ENCODE results near the gene PDCD7. TPM values are rescaled to one million over a fixed set of nuclear protein-coding genes. Genes with fewer than 3 reads are reported as not detected.

PDCD7 gene
- total and polyA plus RNA-seq, 2 of the 13 experiments (the other 11 are each of a cell fraction or from before 2014, with no cell fraction given) = 10.1 to 14.7 TPM

GRCh38 chr15:65085990-65086679 is 47.5 kb downstream of the PDCD7 start:
- no peak overlapping the region for H3K27ac ChIP-seq (ENCODE audit: extremely low read length, insufficient read depth, low read length)
- peaks cover 0 to 21% of the 10 kb centered on the region in 2 experiments; a peak in 2 of 5 replicates for H3K27me3 ChIP-seq (ENCODE audit: control insufficient read depth in 1 of 2, insufficient read depth in 2 of 2, low read length in 2 of 2)
- in situ Hi-C loops (cut with HindIII; ENCODE audit: extremely low pct_ligation_motif_present, low pct_unique_long_range_greater_than_20kb) (loop anchor here (5.0 to 10.0 kb wide), 2 partner anchors 34 to 51 kb away; no protein-coding TSS in a partner anchor), intact Hi-C loops (cut with micrococcal nuclease; ENCODE audit: unreplicated experiment) (loop anchor here (1.0 kb wide), 2 partner anchors 29 to 53 kb away; no protein-coding TSS in a partner anchor)
- H3K4me1 ChIP-seq (ENCODE audit: insufficient read depth, low read length) = peaks cover 96% of the 10 kb centered on the region
- 44% methylated on average over 6 of the region's 6 CpGs for WGBS (ENCODE audit: low lambda C conversion rate)
- no peak for FAIRE-seq
- DNase-seq (ENCODE audit: low spot score) = peak; percentile 72
- no peaks in the 10 kb centered on the region for H3K79me2 ChIP-seq (ENCODE audit: insufficient read depth, low read length)
- CTCF ChIA-PET (ENCODE audit: low intra/inter-chr PET ratio, low total read pairs) = interaction anchor here (2.2 to 6.7 kb wide), 3 partner anchors 16 to 53 kb away, joined by 10 to 54 read pairs (median 34); no protein-coding TSS in a partner anchor
- no peaks in the 10 kb centered on the region for H4K20me1 ChIP-seq (ENCODE audit: insufficient read depth, low read length)
- no peak overlapping the region; a peak in 1 of 6 replicates for H3K4me3 ChIP-seq (replicated peaks in 1 of 3; ENCODE audit: insufficient read depth in 1 of 3, low read depth in 2 of 3, low read length in 3 of 3)
- ATAC-seq = peak; percentile 76
- no peaks in the 10 kb centered on the region for H3K9me3 ChIP-seq (ENCODE audit: low read length)
- H3K36me3 ChIP-seq (replicated peaks in 1 of 2; ENCODE audit: control insufficient read depth in 1 of 2, insufficient read depth in 2 of 2, low read length in 2 of 2) = no peaks in the 10 kb centered on the region
- no TSS peak for BruUV-seq (replicated peaks)
- peak overlapping the region; percentile 89 for H3K4me2 ChIP-seq (ENCODE audit: low read depth, low read length)
- H2AFZ ChIP-seq (ENCODE audit: low read length) = no peak overlapping the region
- POLR2A ChIA-PET = interaction anchor here (1.9 to 4.0 kb wide), 2 partner anchors 30 to 52 kb away, joined by 7 to 27 read pairs; no protein-coding TSS in a partner anchor
- H3K9ac ChIP-seq (ENCODE audit: insufficient read depth, low read depth, low read length) = no peak overlapping the region
- TF ChIP-seq ZEB1 (IDR thresholded peaks at IDR 0.05; ENCODE audit: insufficient replicate concordance, low read depth) (no peak), XRCC5 (optimal IDR thresholded peaks at IDR 0.05; ENCODE audit: low read length) (peak; percentile 20), CAMTA2 (CRISPR knock-in tag; IDR thresholded peaks at IDR 0.05; ENCODE audit: borderline replicate concordance) (no peak), ZNF678 (CRISPR knock-in tag; IDR thresholded peaks at IDR 0.05) (no peak), ZNF605 (CRISPR knock-in tag; IDR thresholded peaks at IDR 0.05) (0 out of 2 replicates have a peak, but pooled peaks have one; percentile 65), NFKBIZ (CRISPR knock-in tag; IDR thresholded peaks at IDR 0.05) (0 out of 2 replicates have a peak, but pooled peaks have one; percentile 25), ZNF768 (CRISPR knock-in tag; IDR thresholded peaks at IDR 0.05) (peak; percentile 88), ZNF547 (CRISPR knock-in tag; IDR thresholded peaks at IDR 0.05) (no peak), ZMYM2 (CRISPR knock-in tag; IDR thresholded peaks at IDR 0.05) (no peak), KDM2A (CRISPR knock-in tag; IDR thresholded peaks at IDR 0.05; ENCODE audit: borderline replicate concordance, low read depth) (peak; percentile 22; the same call in 1 of the 2 replicates), STAG1 (CRISPR knock-in tag; IDR thresholded peaks at IDR 0.05) (peak; percentile 64), KLF11 (CRISPR knock-in tag; IDR thresholded peaks at IDR 0.05) (no peak), SMC3 (IDR thresholded peaks at IDR 0.05; ENCODE audit: low read length) (peak; percentile 78), MBD4 (IDR thresholded peaks at IDR 0.05; ENCODE audit: borderline replicate concordance, low read length) (no peak), ZNF367 (CRISPR knock-in tag; IDR thresholded peaks at IDR 0.05; ENCODE audit: borderline replicate concordance) (no peak), ZNF782 (CRISPR knock-in tag; IDR thresholded peaks at IDR 0.05; ENCODE audit: borderline replicate concordance) (0 out of 2 replicates have a peak, but pooled peaks have one; percentile 17), TAF1 (CRISPR knock-in tag; IDR thresholded peaks at IDR 0.05) (no peak; the same call in 1 of the 2 replicates)
- TF ChIP-seq, protein P1, sequence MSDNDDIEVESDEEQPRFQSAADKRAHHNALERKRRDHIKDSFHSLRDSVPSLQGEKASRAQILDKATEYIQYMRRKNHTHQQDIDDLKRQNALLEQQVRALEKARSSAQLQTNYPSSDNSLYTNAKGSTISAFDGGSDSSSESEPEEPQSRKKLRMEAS (IDR thresholded peaks at IDR 0.05) = peak; percentile 51; the same call in 1 of the 2 replicates
- TF ChIP-seq, protein P2, sequence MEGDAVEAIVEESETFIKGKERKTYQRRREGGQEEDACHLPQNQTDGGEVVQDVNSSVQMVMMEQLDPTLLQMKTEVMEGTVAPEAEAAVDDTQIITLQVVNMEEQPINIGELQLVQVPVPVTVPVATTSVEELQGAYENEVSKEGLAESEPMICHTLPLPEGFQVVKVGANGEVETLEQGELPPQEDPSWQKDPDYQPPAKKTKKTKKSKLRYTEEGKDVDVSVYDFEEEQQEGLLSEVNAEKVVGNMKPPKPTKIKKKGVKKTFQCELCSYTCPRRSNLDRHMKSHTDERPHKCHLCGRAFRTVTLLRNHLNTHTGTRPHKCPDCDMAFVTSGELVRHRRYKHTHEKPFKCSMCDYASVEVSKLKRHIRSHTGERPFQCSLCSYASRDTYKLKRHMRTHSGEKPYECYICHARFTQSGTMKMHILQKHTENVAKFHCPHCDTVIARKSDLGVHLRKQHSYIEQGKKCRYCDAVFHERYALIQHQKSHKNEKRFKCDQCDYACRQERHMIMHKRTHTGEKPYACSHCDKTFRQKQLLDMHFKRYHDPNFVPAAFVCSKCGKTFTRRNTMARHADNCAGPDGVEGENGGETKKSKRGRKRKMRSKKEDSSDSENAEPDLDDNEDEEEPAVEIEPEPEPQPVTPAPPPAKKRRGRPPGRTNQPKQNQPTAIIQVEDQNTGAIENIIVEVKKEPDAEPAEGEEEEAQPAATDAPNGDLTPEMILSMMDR (CRISPR knock-in tag; IDR thresholded peaks at IDR 0.05) = peak; percentile 88
- TF ChIP-seq, protein P3, sequence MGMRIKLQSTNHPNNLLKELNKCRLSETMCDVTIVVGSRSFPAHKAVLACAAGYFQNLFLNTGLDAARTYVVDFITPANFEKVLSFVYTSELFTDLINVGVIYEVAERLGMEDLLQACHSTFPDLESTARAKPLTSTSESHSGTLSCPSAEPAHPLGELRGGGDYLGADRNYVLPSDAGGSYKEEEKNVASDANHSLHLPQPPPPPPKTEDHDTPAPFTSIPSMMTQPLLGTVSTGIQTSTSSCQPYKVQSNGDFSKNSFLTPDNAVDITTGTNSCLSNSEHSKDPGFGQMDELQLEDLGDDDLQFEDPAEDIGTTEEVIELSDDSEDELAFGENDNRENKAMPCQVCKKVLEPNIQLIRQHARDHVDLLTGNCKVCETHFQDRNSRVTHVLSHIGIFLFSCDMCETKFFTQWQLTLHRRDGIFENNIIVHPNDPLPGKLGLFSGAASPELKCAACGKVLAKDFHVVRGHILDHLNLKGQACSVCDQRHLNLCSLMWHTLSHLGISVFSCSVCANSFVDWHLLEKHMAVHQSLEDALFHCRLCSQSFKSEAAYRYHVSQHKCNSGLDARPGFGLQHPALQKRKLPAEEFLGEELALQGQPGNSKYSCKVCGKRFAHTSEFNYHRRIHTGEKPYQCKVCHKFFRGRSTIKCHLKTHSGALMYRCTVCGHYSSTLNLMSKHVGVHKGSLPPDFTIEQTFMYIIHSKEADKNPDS (CRISPR knock-in tag; IDR thresholded peaks at IDR 0.05) = no peak

All from HepG2 (cell line).